Inflammatory macrophage treated with lipopolysaccharide for 1 hour (primary cell): ENCODE data around the gene GPRIN1.

Experiments
- DNase-seq, 2 donors: peaks; one replicate each; pipeline ENCODE4 v3.0.0-alpha.2; 2020 to 2022

GPRIN1 gene

GRCh38 chr5:176609724-176610434 lies at the start of gene GPRIN1:
TSS of gene GPRIN1 (minus strand) at chr5:176610156. CDS start at chr5:176599834, 10,322 bp downstream.
- DNase-seq = peak; percentile 13 to 52

DNA sequence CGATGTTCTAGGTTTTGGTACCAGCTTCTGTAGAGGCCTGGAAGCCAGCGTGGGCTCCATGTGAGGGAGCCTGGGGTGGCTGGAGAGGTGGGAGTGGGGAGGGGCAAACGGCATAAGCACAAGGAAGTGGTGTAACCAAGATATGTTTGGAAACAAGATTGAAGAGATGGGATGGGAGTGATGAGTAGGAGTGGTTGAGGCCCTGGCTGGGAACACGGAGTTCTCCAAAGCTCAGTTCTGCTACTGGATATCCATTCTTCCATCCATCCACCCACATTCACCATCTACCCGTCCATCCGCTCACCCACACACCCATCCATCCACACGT lies 49.5 kb upstream of the GPRIN1 start:
- DNase-seq = no peak

GRCh38 chr5:176658817-176659511 lies 49.0 kb upstream of the GPRIN1 start:
- DNase-seq = peak; percentile 46 to 64

DNA sequence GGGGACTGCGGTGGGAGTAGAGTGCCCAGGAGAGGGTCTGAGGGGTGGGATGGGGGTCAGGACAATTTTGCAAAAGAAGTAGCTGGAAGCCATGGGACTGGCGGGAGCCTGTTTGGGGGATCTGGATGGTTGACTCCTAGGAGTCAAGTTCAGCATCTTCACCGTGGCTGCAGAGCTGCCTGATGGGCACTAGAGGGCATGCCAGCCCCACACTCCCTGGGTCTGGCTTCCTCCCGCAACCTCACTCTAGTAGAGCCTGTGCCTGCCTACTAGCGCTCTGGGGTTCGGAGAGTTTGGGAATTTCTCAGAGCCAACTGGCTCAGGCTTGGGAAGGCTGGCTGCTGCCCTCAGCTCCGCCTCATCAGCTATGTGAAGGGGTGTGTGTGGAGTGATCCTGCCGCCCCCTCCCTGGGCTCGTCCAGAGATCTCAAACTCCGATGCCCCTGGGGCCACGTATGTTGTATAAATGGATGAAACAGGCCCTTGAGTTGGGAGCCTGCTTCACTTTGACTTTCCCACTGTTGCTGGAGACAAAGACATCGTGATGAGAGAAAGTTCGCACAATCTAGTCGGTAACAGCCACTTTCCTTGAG lies 48.1 kb upstream of the GPRIN1 start:
- DNase-seq = peak; percentile 52 to 84

- no peak for DNase-seq
Observed at GRCh38 chr5:176656467-176656990, 46.6 kb upstream of the GPRIN1 start.

DNA sequence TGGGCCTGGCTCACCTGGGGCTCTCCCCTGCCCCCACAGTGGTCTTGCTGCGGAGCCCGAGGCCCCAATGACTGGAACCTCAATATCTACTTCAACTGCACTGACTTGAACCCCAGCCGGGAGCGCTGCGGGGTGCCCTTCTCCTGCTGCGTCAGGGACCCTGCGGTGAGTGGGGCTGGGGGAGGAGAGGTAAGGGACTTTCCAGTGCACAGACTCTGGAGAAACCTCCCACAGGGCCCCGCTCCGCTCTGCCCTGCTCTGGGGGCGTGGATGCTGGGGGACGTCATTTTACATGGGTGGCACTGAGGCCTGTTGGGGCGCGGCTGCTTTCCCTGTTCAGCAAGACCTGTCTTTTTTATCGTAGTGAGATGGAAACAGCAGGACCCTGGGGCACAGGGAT lies 44.9 kb upstream of the GPRIN1 start:
- DNase-seq = no peak

GRCh38 chr5:176653401-176654385 lies 43.7 kb upstream of the GPRIN1 start:
- DNase-seq = peak; percentile 34 to 64

DNA sequence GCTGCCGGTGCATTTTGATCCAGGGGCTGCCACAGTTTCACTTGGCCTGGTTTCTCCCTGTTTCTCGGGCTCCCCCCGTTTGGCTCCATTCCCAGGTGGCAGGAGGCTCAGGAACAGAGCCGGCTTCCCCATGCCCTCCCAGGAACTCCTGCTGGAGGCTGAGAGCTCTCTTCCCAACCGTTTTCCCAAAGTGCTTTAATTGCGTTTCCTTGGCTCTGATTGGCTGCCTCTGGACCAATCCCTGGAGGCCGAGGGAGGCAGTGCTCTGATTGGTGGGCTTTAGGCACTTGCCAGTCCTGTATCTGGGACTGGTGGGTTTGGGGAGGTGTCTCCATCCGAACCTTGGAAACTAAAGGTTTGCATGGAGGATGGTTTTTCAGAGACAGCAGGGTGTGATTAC lies 42.2 kb upstream of the GPRIN1 start:
- no peak for DNase-seq

DNA sequence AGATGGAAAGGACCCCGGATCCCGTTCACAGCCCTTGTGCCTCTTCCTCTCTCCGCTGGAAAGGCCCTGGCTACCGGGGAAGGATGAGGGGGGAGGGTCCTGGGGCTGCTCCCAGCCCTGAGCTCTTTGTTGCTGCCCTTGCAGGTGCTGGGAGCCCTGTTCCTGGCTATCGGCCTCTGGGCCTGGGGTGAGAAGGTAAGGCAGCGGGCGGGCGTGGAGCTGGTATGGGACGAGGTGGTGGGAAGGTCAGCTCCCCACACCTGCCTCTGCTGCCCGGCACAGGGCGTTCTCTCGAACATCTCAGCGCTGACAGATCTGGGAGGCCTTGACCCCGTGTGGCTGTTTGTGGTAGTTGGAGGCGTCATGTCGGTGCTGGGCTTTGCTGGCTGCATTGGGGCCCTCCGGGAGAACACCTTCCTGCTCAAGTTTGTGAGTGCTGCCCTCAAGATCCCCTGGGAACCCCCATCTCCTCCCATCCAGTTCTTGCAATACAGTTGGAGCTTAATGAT lies 41.6 kb upstream of the GPRIN1 start:
- no peak for DNase-seq

GRCh38 chr5:176650354-176650884 lies 40.5 kb upstream of the GPRIN1 start:
- DNase-seq = no peak

- no peak for DNase-seq
Observed at GRCh38 chr5:176648474-176649194, 38.7 kb upstream of the GPRIN1 start.

DNA sequence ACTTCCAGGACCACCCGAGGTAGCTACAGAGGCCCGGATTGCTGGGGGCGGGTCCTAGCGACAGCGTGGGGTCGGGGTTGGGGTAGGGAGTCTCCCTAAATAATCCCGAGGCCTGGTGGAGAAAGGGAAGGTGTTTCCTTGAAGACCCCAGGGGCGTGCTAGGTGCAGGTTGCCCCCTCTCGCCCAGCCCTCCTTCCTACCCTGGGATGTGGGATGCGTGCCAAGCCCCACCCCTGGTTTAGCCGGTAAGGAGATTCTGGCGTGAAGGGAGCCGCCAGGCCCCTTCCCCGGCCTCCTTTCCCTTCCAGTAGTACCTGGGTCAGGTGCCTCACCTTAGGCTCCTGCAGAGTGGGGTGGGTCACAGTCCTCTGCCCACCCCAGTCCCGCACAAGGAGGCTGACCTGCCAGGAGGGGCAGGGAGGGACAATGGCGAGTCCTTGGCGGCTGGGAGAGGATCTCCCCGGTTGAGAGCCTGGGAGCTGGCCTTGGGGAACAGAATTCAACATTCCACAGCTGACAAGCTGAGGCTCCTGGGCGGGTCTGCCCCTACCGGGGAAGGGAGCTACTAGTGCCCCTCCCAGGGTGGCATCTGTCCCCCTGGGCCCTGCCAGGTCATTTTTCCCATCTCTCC lies 38.0 kb upstream of the GPRIN1 start:
- no peak for DNase-seq

DNA sequence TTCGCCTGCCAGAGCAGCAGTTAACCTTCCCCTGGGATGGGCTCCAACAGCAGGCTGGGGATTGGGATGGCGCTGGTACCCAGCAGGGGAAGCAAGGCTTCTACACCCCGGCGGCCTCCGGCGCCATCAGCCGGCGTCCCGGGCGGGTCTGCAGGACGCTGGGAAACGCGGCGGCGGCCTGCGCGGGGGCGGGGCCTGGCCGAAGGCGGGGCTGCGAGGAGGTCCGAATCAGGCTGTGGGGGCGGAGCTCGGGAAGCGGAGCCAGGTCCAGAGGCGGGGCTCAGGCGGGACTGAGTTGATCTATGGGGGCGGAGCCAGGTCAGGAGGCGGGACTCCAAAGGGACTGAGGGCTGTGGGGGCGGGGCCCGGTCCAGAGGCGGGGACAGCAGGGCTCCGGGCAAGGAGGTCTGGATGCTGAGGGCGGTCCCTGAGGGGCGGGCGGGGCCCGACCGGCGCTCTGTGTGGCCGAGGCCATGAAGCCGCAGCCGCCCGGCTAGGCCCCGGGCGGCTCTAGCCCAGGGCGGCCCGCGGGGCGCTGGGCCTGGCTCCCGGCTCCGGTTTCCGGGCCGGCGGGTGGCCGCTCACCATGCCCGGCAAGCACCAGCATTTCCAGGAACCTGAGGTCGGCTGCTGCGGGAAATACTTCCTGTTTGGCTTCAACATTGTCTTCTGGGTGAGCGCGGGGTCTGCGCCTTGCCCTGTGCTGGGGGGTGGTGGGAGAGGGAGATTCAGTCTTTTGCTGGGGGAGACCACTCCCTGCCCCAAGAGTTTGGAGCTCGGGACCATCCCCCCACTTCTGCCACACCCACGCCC lies 37.3 kb upstream of the GPRIN1 start, which contains the start of gene TSPAN17:
TSPAN17 (plus strand) TSS at position 455 of the 813 bp plus-strand sequence; CDS start at position 587, 132 bp downstream.
- DNase-seq = peak; percentile 99 to 100

GRCh38 chr5:176646707-176647029 lies 36.7 kb upstream of the GPRIN1 start:
- no peak for DNase-seq

DNA sequence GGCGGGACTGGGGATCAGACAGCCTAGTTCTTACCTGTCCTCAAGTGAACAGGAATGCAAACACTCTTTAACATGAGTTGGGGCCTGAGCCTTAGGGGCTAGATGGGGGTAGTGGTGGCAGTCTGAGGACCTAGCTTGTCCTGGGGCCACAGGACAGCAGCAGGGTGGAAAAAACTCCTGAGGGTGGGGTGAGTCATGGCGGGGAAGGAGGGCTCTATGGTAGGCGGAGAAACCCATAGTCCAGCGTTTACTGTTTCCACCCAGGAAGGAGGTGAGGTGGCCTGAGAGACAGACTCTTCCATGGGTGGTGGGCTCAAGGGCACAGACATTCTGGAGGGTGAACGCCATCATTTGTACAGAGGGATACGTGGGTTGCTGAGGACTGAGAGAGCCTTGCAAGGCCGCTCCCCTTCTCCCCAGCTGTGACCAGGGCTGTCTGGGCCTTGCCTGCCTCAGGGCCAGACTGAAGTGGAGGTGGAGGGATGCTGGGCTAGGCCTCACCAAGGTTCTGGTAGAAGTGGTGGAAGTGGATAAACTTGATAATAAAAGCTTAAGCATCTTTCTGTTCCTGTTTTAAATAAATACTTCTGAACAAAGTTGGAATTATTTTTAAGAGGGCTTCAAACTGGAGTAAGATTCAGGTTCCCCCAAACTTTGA lies 36.2 kb upstream of the GPRIN1 start:
- no peak for DNase-seq

DNA sequence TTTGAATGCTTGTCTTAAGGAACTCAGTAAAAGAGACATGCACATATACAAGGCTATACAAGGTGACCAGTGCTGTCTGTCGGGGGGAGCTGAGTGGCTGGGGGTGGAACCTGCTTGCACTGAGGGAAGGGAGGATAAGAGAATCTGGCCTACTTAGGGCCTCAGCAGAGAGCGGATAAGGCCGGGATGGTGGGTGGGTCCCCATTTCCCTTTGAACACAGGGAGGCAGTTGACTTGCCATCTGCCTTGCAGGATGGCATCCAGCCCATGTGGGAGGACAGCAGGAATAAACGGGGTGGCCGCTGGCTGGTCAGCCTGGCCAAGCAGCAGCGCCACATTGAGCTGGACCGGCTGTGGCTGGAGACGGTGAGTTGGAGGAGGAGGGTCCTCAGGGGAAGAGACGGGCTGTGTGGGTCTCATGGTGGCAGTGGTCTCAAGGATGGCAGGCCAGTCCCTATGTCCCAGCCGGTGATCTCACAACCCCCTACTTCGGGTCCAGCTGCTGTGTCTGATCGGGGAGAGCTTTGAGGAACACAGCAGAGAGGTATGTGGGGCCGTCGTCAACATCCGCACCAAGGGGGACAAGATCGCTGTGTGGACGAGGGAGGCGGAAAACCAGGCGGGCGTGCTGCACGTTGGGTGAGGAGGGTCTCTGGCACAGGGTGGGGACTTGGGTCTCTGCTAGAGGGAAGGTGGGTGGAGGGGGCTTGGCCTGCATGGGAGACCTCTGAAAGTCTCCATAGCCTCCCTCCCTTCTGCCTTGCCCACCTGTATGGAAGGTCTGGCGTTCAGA lies 35.1 kb upstream of the GPRIN1 start:
- DNase-seq = no peak

DNA sequence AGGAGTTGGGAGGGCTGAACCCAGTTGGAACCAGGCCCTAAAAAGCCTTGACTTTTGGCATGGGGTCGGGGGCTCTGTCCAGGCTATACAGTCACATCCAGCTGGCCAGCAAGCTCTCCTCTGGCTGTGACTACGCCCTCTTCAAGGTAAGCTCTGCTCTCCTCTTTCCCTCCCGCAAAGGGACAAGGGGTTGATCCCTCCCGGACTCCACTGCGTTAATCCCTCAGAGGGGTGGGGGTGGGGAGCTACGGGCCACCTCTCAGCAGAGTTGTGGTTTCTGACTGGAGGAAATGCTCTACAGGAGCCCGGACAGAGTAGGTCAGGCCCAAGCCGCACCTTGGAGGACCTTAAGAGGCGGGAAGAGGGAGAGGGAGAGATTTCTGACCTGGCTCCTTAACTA lies 34.3 kb upstream of the GPRIN1 start:
- DNase-seq = no peak

- no peak for DNase-seq
Observed at GRCh38 chr5:176643491-176644219, 33.7 kb upstream of the GPRIN1 start.
